BJ (cell line): ENCODE measurements around the gene ETS1. TPM values are rescaled to one million over a fixed set of nuclear protein-coding genes. Genes with fewer than 3 reads are reported as not detected.

Experiments
- CTCF ChIA-PET: fragments of 350-600 bp; formaldehyde crosslinking; extraction: SDS; loops from one replicate; lab custom pipeline; 2021; ENCODE audit warnings: antibody characterized with exemption, inconsistent platforms; lab: Yijun Ruan, JAX
- POLR2A ChIA-PET: fragments of 300-600 bp; sonication (Branson Sonifier 250); formaldehyde crosslinking; extraction: SDS; loops from one replicate; lab custom pipeline; 2021; ENCODE audit warnings: antibody characterized with exemption; lab: Charles Lee
- DNase-seq: peaks from one replicate; pipeline ENCODE4 v3.0.0-alpha.2; 2011; ENCODE audit warnings: low read depth
- H3K27me3 ChIP-seq: 2 replicates; pipeline ENCODE4 v1.6.0; 2011; ENCODE audit warnings: low read length; ENCODE audit not compliant: control insufficient read depth, insufficient read depth
- H3K36me3 ChIP-seq: 2 replicates; pipeline ENCODE4 v1.5.1; 2011; ENCODE audit warnings: low read length; ENCODE audit not compliant: control insufficient read depth, insufficient read depth
- H3K4me3 ChIP-seq: 2 replicates; pipeline ENCODE4 v1.5.1; 2011; ENCODE audit warnings: low read depth, mild to moderate bottlenecking, control low read depth, low read length
- CTCF ChIP-seq: IDR thresholded peaks from 2 replicates; pipeline ENCODE4 v1.5.1; 2011; ENCODE audit warnings: low read depth, mild to moderate bottlenecking, control low read depth, inconsistent platforms, low read length, moderate library complexity; ENCODE audit not compliant: insufficient read depth
- polyA plus RNA-seq: library from polyadenylated mRNA; depleted of rRNA; stranded (reverse); fragments of >200 nt; gene quantifications from 2 replicates; pipeline ENCODE4 v1.2.3, GENCODE V29; 2011

ETS1 gene
- polyA plus RNA-seq, 1 experiment, result 38.5 TPM

- no peak for DNase-seq
- no peak overlapping the region for H3K4me3 ChIP-seq
- ChIA-PET CTCF (no interaction called here), POLR2A (no interaction called here)
- H3K36me3 ChIP-seq, result no peaks in the 10 kb centered on the region
- H3K27me3 ChIP-seq, result no peaks in the 10 kb centered on the region
- no peak for TF ChIP-seq CTCF
Measured at GRCh38 chr11:128527046-128527445, 60.3 kb downstream of the ETS1 start.

- no peak for TF ChIP-seq CTCF
- peak; percentile 57 for DNase-seq
- ChIA-PET CTCF (interaction anchor here (0.9 to 1.6 kb wide), 2 partner anchors 20 to 105 kb away, joined by 4 read pairs; no protein-coding TSS in a partner anchor), POLR2A (interaction anchor here (0.6 kb wide), 1 partner anchor 299 kb away, joined by 19 read pairs; no protein-coding TSS in a partner anchor)
- no peaks in the 10 kb centered on the region for H3K36me3 ChIP-seq
- no peaks in the 10 kb centered on the region for H3K27me3 ChIP-seq
- H3K4me3 ChIP-seq, result no peak overlapping the region
Measured at GRCh38 chr11:128525411-128526243, 61.7 kb downstream of the ETS1 start.

GRCh38 chr11:128524172-128524571 is 63.2 kb downstream of the ETS1 start:
- no peaks in the 10 kb centered on the region for H3K27me3 ChIP-seq
- no peak for TF ChIP-seq CTCF
- no peaks in the 10 kb centered on the region for H3K36me3 ChIP-seq
- ChIA-PET CTCF (interaction anchor here (1.3 to 1.5 kb wide), 2 partner anchors 21 to 106 kb away, joined by 4 to 5 read pairs; no protein-coding TSS in a partner anchor), POLR2A (no interaction called here)
- no peak for DNase-seq
- no peak overlapping the region for H3K4me3 ChIP-seq

- CTCF ChIA-PET, result interaction anchor here (1.3 to 1.5 kb wide), 2 partner anchors 21 to 107 kb away, joined by 4 to 5 read pairs; no protein-coding TSS in a partner anchor
- POLR2A ChIA-PET, result no interaction called here
- H3K4me3 ChIP-seq, result no peak overlapping the region
Measured at GRCh38 chr11:128523641-128524040, 63.7 kb downstream of the ETS1 start.

More at GRCh38 chr11:128523641-128524040, 63.7 kb downstream of the ETS1 start:
- TF ChIP-seq CTCF, result no peak
- H3K27me3 ChIP-seq, result no peaks in the 10 kb centered on the region
- DNase-seq, result no peak
- H3K36me3 ChIP-seq, result no peaks in the 10 kb centered on the region
